Ovary (tissue), 3 donors: ENCODE results near the gene CC2D1A.

ENCODE experiments used
- POLR2A ChIP-seq: fragments of 450-650 bp; IDR thresholded peaks from one replicate; pipeline ENCODE4 v1.6.1; 2017; ENCODE audit warnings: antibody characterized with exemption, mild to moderate bottlenecking, moderate library complexity
- TF ChIP-seq, protein P1 (sequence below), 3 donors: fragments of 450-650 bp in 2 of 3; fragments of 200-600 bp in 1 of 3; IDR thresholded peaks; one replicate each; pipeline versions ENCODE4 v1.5.1 to v1.8.0; 2016 to 2022; ENCODE audit warnings: antibody characterized with exemption in 3 of 3, mild to moderate bottlenecking in 1 of 3
- donor health status: DM: no; HTN: no; CAD: no.

DNA sequence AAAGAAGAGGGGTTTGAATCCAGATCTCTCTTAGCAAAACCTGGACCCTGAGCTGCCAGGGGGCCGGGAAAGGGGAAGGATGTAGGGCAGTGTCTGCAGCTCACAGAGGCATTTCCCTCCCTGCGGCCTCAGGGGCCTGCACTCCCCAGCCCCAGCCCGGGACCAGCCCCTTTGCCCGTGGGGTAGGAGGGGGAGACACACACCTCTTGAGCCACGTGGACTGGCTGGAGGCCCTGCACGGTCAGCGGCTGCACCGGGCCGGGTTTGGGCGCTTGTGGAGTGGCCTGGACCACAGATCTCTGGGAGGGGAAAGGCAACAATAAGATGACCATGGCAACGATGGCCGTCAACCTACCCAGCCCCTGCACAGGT, 73.2 kb downstream of the CC2D1A start:
- TF ChIP-seq, protein P1, sequence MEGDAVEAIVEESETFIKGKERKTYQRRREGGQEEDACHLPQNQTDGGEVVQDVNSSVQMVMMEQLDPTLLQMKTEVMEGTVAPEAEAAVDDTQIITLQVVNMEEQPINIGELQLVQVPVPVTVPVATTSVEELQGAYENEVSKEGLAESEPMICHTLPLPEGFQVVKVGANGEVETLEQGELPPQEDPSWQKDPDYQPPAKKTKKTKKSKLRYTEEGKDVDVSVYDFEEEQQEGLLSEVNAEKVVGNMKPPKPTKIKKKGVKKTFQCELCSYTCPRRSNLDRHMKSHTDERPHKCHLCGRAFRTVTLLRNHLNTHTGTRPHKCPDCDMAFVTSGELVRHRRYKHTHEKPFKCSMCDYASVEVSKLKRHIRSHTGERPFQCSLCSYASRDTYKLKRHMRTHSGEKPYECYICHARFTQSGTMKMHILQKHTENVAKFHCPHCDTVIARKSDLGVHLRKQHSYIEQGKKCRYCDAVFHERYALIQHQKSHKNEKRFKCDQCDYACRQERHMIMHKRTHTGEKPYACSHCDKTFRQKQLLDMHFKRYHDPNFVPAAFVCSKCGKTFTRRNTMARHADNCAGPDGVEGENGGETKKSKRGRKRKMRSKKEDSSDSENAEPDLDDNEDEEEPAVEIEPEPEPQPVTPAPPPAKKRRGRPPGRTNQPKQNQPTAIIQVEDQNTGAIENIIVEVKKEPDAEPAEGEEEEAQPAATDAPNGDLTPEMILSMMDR (IDR thresholded peaks at IDR 0.05) = no peak
- TF ChIP-seq POLR2A = no peak
